ENCODE results near the gene LIN52. TPM values are rescaled to one million over a fixed set of nuclear protein-coding genes. Genes with fewer than 3 reads are reported as not detected.

Gene LIN52
- total and polyA plus RNA-seq, 9 of the 15 experiments (the other 6 are each of a cell fraction or from before 2014, with no cell fraction given): 4.6 to 11.8 (median 9.2) TPM

- no peak for TF ChIP-seq E2F8 (IDR thresholded peaks at IDR 0.05; ENCODE audit: low read depth, partially characterized antibody)
- no peak for TF ChIP-seq ZSCAN32 (CRISPR knock-in tag; IDR thresholded peaks at IDR 0.05)
- 0 out of 2 replicates have a peak, but pooled peaks have one; percentile 29 for TF ChIP-seq NFE2 (IDR thresholded peaks at IDR 0.05; ENCODE audit: low read depth)
- no peak for TF ChIP-seq FUS (optimal IDR thresholded peaks at IDR 0.05; ENCODE audit: low read depth, low read length)
- TF ChIP-seq POLR2B (IDR thresholded peaks at IDR 0.05; ENCODE audit: low read depth, partially characterized antibody): no peak
- peak; percentile 16; the same call in 1 of the 2 replicates for TF ChIP-seq MAFF (IDR thresholded peaks at IDR 0.05; ENCODE audit: low read length)
- no peak for TF ChIP-seq STAG1 (CRISPR knock-in tag; IDR thresholded peaks at IDR 0.05; ENCODE audit: borderline replicate concordance)
- TF ChIP-seq ZNF79 (CRISPR knock-in tag; IDR thresholded peaks at IDR 0.05; ENCODE audit: low read depth): no peak
- no peak for TF ChIP-seq TEAD2 (tag; IDR thresholded peaks at IDR 0.05)
- no peak for TF ChIP-seq TAF15 (IDR thresholded peaks at IDR 0.05; ENCODE audit: low read depth, low read length)
- TF ChIP-seq ZNF764 (CRISPR knock-in tag; IDR thresholded peaks at IDR 0.05; ENCODE audit: low read depth): no peak
- no peak for TF ChIP-seq PML (IDR thresholded peaks at IDR 0.05; ENCODE audit: low read length)
- peak; percentile 45; the same call in 1 of the 2 replicates for TF ChIP-seq ADNP (tag; IDR thresholded peaks at IDR 0.05)
- no peak for TF ChIP-seq ZNF655 (CRISPR knock-in tag; IDR thresholded peaks at IDR 0.05)
- TF ChIP-seq BCOR (IDR thresholded peaks at IDR 0.05): peak; percentile 69
- TF ChIP-seq, protein P1, sequence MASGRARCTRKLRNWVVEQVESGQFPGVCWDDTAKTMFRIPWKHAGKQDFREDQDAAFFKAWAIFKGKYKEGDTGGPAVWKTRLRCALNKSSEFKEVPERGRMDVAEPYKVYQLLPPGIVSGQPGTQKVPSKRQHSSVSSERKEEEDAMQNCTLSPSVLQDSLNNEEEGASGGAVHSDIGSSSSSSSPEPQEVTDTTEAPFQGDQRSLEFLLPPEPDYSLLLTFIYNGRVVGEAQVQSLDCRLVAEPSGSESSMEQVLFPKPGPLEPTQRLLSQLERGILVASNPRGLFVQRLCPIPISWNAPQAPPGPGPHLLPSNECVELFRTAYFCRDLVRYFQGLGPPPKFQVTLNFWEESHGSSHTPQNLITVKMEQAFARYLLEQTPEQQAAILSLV (tag; IDR thresholded peaks at IDR 0.05): no peak
- TF ChIP-seq ETV1 (tag; conservative IDR thresholded peaks at IDR 0.05; ENCODE audit: low read depth): no peak
- TF ChIP-seq CAMTA2 (CRISPR knock-in tag; conservative IDR thresholded peaks at IDR 0.05): no peak
- no peak for TF ChIP-seq ZNF263 (CRISPR knock-in tag; IDR thresholded peaks at IDR 0.05; ENCODE audit: borderline replicate concordance)
- no peak for TF ChIP-seq ZNF785 (CRISPR knock-in tag; IDR thresholded peaks at IDR 0.05)
- TF ChIP-seq SPI1 (IDR thresholded peaks at IDR 0.05; ENCODE audit: borderline replicate concordance, low read depth, low read length): no peak
- no peak for TF ChIP-seq ZBTB7A (IDR thresholded peaks at IDR 0.05; ENCODE audit: borderline replicate concordance, control insufficient read depth, low read depth, low read length)
Observed at GRCh38 chr14:74249433-74250375, 164.9 kb downstream of the LIN52 start (continued).
